Body of pancreas (tissue), 4 donors: ENCODE data around the gene FAM186B. TPM values are rescaled to one million over a fixed set of nuclear protein-coding genes. Genes with fewer than 3 reads are reported as not detected.

ENCODE experiments used
- ATAC-seq: fragments of 150-250 bp; one replicate; pipeline ENCODE4 v1.9.1; 2016
- DNase-seq, 4 donors: peaks; one replicate each; pipeline ENCODE4 v3.0.0-alpha.2; 2019
- H3K27ac ChIP-seq, 4 donors: fragments of 200-600 bp; sonication (generic); 1 replicate in 3 of 4; 2 replicates in 1 of 4; pipeline versions ENCODE4 v1.5.1 to v1.6.1; 2016 to 2019; ENCODE audit warnings: mild to moderate bottlenecking in 1 of 4, mixed read lengths in 1 of 4, moderate library complexity in 1 of 4
- H3K27me3 ChIP-seq, 2 donors: fragments of 200-600 bp; sonication (generic); one replicate each; pipeline ENCODE4 v1.6.0; 2016; ENCODE audit warnings: mild to moderate bottlenecking in 1 of 2
- H3K36me3 ChIP-seq, 2 donors: fragments of 200-600 bp; sonication (generic); replicated peaks in 1 of 2; 2 replicates each; pipeline ENCODE4 v1.5.1; 2016; ENCODE audit warnings: low read depth in 2 of 2; ENCODE audit not compliant: insufficient read depth in 1 of 2
- H3K4me1 ChIP-seq: fragments of 200-600 bp; sonication (generic); one replicate; pipeline ENCODE4 v1.6.0; 2016
- H3K4me3 ChIP-seq, 2 donors: fragments of 200-600 bp; sonication (generic); 1 replicate in 1 of 2; 2 replicates in 1 of 2; pipeline ENCODE4 v1.5.1; 2016 to 2019
- H3K9me3 ChIP-seq, 3 donors: fragments of 200-600 bp; sonication (generic); 1 replicate in 2 of 3; 2 replicates in 1 of 3; pipeline ENCODE4 v1.5.1; 2016
- POLR2A ChIP-seq, 3 donors: fragments of 450-650 bp; IDR thresholded peaks; one replicate each; pipeline ENCODE4 v1.6.1; 2016; ENCODE audit warnings: antibody characterized with exemption in 3 of 3, mild to moderate bottlenecking in 2 of 3
- WGBS, 2 donors: methylation state at CpG; one replicate each; pipeline ENCODE4 v1.1.5; 2017; 5-methylcytosine and 5-hydroxymethylcytosine counted together
- intact Hi-C: fragments of 100-400 bp; cut with DNase I; formaldehyde crosslinking; loops from one replicate; pipeline ENCODE4 v1.15.1; 2023
- total RNA-seq, 2 donors: library from RNA; depleted of rRNA; stranded (reverse); fragments of >200 nt; gene quantifications; one replicate each; pipeline ENCODE4 v1.1.0, GENCODE V29; 2016
- TF ChIP-seq, protein P1 (sequence below), 7 experiments: fragments of 450-650 bp in 4 of 7; fragments of 200-600 bp in 3 of 7; sonication (generic) in 3 of 7; IDR thresholded peaks; one replicate each; pipeline ENCODE4 v1.5.1; 2016 to 2019; ENCODE audit warnings: antibody characterized with exemption in 7 of 7

FAM186B gene
- total RNA-seq, 2 donors from 2014 or later: 0.78 TPM; not detected in 1

DNA sequence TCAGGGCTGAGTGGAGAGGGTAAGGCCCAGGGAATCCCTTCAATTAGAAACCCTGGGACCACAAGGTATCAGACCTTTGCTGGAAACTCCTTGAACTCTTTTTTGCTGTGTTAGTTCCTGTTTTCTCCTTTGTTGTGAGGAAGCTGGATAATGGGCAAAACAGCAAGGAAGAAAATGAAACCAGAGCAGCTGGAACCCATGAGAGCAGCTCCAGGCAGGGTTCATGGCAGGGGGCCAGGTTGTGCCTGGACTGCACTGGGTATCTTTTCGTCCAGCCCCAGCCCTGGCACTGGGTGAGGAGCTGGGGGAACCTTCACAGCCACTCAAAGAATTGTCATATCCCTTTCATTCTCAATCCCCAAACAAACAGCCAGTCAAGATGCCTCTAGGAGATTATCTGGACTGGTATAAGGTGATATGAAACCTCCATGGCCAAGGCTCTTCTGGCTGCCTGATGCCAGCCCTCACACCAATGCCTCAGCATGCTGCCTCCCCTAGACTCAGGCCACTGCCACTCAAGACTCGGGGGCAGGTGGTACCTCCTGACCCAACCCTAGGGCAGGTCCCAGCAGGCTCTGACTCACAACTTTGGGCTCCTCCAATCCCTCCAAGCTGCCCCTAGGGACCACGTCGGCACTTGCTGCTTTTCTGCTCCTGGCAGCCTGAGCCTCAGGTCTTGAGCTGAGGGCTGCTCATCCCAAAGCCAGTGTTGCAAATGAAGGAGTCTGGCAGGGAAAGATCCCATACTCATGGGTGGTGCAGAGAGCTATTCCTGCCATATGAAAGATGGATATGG, 16.5 kb downstream of the FAM186B start:
- H3K36me3 ChIP-seq: no peaks in the 10 kb centered on the region
- ATAC-seq: no peak
- peak in 1 of 4 donors; percentile 24 for DNase-seq
- H3K4me1 ChIP-seq: no peaks in the 10 kb centered on the region
- no peaks in the 10 kb centered on the region for H3K9me3 ChIP-seq
- 17 to 74% methylated on average over 1 to 4 of the region's 4 CpGs for WGBS, 2 donors
- no peak overlapping the region for H3K4me3 ChIP-seq
- no peak for TF ChIP-seq POLR2A (IDR thresholded peaks at IDR 0.05)
- TF ChIP-seq, protein P1, sequence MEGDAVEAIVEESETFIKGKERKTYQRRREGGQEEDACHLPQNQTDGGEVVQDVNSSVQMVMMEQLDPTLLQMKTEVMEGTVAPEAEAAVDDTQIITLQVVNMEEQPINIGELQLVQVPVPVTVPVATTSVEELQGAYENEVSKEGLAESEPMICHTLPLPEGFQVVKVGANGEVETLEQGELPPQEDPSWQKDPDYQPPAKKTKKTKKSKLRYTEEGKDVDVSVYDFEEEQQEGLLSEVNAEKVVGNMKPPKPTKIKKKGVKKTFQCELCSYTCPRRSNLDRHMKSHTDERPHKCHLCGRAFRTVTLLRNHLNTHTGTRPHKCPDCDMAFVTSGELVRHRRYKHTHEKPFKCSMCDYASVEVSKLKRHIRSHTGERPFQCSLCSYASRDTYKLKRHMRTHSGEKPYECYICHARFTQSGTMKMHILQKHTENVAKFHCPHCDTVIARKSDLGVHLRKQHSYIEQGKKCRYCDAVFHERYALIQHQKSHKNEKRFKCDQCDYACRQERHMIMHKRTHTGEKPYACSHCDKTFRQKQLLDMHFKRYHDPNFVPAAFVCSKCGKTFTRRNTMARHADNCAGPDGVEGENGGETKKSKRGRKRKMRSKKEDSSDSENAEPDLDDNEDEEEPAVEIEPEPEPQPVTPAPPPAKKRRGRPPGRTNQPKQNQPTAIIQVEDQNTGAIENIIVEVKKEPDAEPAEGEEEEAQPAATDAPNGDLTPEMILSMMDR (IDR thresholded peaks at IDR 0.05): no peak
- no peaks in the 10 kb centered on the region for H3K27me3 ChIP-seq
- no peak overlapping the region for H3K27ac ChIP-seq
- intact Hi-C loops: no loop called here

DNA sequence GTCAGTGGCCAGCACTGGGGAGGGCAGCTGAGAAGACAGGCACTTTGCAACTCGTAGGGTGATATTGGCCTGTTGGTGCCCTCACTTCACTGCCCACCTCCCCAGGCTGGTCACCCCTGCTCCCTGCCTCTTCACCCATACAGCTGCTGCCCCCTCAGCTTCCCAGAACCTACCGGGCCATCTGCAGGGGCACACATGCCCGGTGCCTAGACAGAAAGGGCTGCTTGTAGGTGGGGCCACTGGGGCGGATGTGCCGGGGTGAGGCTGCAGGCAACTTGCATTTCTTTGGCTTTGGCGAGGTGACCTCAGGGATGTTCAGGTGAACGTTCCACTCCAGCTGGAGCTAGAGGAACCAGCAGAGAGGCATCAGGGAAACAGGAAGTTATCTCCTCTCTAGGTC, 17.2 kb downstream of the FAM186B start:
- WGBS, 2 donors: 83 to 93% methylated on average over 7 of the region's 7 CpGs
- Histone ChIP-seq H3K27me3 (no peaks in the 10 kb centered on the region), H3K27ac (no peak overlapping the region), H3K36me3 (no peaks in the 10 kb centered on the region), H3K4me1 (peaks cover 3% of the 10 kb centered on the region), H3K4me3 (no peak overlapping the region), H3K9me3 (no peaks in the 10 kb centered on the region)
- TF ChIP-seq POLR2A (IDR thresholded peaks at IDR 0.05): no peak
- TF ChIP-seq, protein P1 (IDR thresholded peaks at IDR 0.05): no peak
- intact Hi-C loops: no loop called here
- ATAC-seq (no peak), DNase-seq (no peak)

DNA sequence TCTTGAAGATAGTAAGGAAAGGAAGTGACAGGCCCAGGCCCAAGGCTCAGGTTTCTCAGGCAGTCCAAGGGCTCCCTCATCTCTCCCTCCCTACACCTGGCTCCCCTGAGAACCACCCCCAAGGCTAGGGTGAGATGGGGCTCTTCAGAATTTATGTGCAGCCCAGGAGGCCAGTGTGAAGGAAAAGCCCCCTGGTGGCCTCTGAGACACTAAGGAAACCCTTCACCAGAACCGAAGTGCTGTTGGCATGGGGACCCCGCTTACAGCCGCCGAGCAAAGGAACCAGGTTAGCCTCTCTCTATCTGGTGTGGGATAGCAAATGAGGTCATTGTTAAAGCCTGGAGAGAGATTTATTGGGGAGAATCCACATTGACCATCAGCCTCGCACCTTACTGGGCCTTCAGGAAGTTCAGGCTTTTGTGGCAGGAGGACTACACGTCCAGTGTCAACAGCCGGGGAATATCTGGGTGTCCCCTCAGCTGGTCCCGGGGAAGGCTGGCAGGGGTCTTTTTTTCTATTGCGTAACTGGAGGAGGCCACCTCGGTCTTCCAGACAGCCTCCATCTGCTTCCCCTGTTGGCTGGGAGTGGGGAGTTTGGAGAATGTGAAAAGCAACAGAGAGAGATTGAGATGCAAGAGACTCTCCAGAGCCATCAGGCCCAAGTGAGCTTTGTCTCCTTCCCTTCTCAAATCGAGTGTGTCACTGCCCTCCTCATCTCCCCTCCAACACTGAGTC, 18.1 kb downstream of the FAM186B start:
- H3K36me3 ChIP-seq: no peaks in the 10 kb centered on the region
- intact Hi-C loops: no loop called here
- no peaks in the 10 kb centered on the region for H3K27me3 ChIP-seq
- no peak overlapping the region for H3K4me3 ChIP-seq
- ATAC-seq (no peak), DNase-seq (no peak)
- no peak overlapping the region for H3K27ac ChIP-seq
- 85 to 86% methylated on average over 11 of the region's 11 CpGs for WGBS, 2 donors
- H3K4me1 ChIP-seq: peaks cover 4% of the 10 kb centered on the region
- TF ChIP-seq, protein P1 (IDR thresholded peaks at IDR 0.05): no peak
- TF ChIP-seq POLR2A (IDR thresholded peaks at IDR 0.05): no peak
- no peaks in the 10 kb centered on the region for H3K9me3 ChIP-seq

DNA sequence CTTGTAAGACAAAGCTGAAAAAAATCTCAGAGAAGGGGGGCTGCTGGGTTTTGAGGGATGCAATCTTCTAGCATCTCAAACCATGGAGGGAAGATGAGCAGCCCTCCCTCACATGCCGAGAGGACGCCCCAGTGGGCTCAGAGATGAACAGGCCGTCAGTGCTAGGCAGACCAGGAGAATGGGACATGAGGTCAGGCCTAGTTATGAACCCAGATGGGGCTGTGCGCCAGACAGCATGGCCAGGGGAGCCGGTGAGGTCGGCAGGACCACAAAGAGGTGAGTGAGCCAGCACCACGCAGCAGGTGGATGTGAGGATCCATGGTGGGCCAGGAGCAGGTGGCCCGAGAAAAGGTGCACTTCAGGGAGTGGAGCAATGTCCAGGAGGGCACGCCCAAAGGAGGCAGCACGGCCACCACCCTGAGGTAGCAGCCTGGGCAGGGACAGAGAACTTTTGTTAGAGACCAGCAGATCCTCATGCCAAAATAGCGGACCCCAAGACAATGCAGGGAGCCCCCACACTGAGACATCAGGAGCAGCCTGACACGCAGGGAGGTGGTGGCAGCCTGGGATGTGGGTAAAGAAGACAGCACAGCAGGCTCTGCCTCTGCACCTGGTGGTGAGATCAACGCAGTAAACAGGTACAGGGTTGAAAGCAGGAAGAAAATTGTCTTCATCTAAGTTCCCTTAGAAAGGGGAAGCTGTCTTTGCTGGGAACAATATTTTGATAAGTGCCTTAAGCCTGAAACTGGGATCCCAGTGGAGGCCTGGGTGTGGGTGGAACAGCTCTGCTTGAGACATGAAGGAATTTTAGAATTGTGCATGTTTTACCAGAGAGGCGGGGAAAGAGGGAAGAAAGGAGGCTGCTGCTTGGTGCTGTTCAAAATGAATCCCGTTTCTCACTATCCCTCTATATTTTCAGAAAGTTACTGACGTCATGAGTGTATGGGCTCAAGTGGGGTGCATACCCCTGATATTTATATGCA, 19.7 kb downstream of the FAM186B start:
- Histone ChIP-seq H3K36me3 (no peaks in the 10 kb centered on the region), H3K4me1 (peaks cover 4% of the 10 kb centered on the region), H3K4me3 (no peak overlapping the region), H3K27me3 (no peaks in the 10 kb centered on the region), H3K9me3 (no peaks in the 10 kb centered on the region), H3K27ac (no peak overlapping the region)
- WGBS, 2 donors: 83 to 90% methylated on average over 15 to 16 of the region's 16 CpGs
- TF ChIP-seq, protein P1 (IDR thresholded peaks at IDR 0.05): no peak
- no peak for TF ChIP-seq POLR2A (IDR thresholded peaks at IDR 0.05)
- DNase-seq (no peak), ATAC-seq (no peak)
- intact Hi-C loops: no loop called here
